Bronchial epithelial cell (primary cell): ENCODE results near the gene SPATA33. TPM values are rescaled to one million over a fixed set of nuclear protein-coding genes. Genes with fewer than 3 reads are reported as not detected.

Experiments used
- DNase-seq: peaks from one replicate; pipeline ENCODE4 v3.0.0-alpha.2; 2010; ENCODE audit warnings: low read depth
- FAIRE-seq: peaks from 2 replicates; lab custom pipeline; 2011; peaks lifted over from hg19 to GRCh38; lab: Jason Lieb, UNC
- H3K27me3 ChIP-seq: 2 replicates; pipeline ENCODE4 v1.5.1; 2011; ENCODE audit warnings: low read length; ENCODE audit not compliant: control insufficient read depth, insufficient read depth
- H3K36me3 ChIP-seq: 2 replicates; pipeline ENCODE4 v1.5.1; 2011; ENCODE audit warnings: low read length; ENCODE audit not compliant: control insufficient read depth, insufficient read depth
- H3K4me3 ChIP-seq: 2 replicates; pipeline ENCODE4 v1.5.1; 2011; ENCODE audit warnings: mild to moderate bottlenecking, low read depth, low read length, control low read depth
- total RNA-seq: library from RNA; depleted of rRNA; stranded (reverse); fragments of >200 nt; gene quantifications from 2 replicates; pipeline ENCODE4 v1.2.1, GENCODE V29; 2014
- TF ChIP-seq, protein P1 (sequence below): IDR thresholded peaks from 2 replicates; pipeline ENCODE4 v1.5.1; 2011; ENCODE audit warnings: mild to moderate bottlenecking, moderate library complexity, low read length, control low read depth, inconsistent platforms; ENCODE audit not compliant: insufficient read depth, severe bottlenecking

The SPATA33 gene
- total RNA-seq: 1.3 and 2.3 TPM in 2 replicates

DNA sequence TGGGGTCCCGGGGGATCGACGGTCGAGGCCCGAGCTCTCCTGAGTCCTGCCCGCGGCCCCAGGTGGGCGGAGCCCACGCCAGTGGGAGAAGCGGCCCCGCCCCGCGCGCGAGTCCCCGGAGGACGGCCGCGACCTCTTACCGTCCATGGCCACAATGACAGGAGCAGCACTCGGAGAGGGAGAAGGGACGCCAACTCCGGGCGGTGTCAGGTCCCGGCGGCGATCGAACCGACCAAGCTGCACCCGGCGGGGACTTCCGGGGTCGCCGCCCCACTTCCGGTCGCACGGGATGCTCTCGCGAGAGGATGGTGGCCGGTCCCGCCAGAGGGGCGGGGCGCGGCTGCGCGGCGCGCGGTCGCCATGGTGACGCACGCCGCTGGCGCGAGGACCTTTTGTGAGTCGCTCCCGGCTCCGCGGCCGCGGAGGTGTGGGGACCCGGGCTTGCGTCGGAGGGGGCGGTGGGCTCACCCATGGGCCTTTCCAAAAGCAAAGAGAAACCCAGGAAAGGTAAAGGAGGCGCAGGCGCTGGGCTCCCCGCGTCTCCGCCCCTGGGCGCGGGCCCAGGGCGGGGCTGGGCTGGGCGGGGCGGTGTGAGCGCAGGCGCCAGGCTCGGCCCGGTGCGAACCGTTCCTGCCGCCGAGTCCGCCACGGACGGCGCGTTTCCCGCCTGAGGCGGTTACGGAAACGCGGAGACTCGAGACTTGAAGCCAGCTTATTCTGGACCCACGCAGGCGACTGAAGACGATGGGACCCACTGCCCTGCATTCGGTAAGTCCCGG lies at the start of gene SPATA33, which contains the start of gene CHMP1A:
TSS of gene SPATA33 (plus strand) at position 395 of the 779 bp plus-strand sequence. CDS start at position 471, 76 bp downstream.
TSS of gene CHMP1A (minus strand) at position 267 of the 779 bp plus-strand sequence. CDS start at position 147, 120 bp downstream.
- TF ChIP-seq, protein P1, sequence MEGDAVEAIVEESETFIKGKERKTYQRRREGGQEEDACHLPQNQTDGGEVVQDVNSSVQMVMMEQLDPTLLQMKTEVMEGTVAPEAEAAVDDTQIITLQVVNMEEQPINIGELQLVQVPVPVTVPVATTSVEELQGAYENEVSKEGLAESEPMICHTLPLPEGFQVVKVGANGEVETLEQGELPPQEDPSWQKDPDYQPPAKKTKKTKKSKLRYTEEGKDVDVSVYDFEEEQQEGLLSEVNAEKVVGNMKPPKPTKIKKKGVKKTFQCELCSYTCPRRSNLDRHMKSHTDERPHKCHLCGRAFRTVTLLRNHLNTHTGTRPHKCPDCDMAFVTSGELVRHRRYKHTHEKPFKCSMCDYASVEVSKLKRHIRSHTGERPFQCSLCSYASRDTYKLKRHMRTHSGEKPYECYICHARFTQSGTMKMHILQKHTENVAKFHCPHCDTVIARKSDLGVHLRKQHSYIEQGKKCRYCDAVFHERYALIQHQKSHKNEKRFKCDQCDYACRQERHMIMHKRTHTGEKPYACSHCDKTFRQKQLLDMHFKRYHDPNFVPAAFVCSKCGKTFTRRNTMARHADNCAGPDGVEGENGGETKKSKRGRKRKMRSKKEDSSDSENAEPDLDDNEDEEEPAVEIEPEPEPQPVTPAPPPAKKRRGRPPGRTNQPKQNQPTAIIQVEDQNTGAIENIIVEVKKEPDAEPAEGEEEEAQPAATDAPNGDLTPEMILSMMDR: no peak
- peak within 1 kb of the TSS; percentile 98 for H3K4me3 ChIP-seq
- DNase-seq (peak; percentile 59), FAIRE-seq (no peak)
- H3K27me3 ChIP-seq: no peaks in the 10 kb centered on the region
- H3K36me3 ChIP-seq: peaks cover 8% of the 10 kb centered on the region

DNA sequence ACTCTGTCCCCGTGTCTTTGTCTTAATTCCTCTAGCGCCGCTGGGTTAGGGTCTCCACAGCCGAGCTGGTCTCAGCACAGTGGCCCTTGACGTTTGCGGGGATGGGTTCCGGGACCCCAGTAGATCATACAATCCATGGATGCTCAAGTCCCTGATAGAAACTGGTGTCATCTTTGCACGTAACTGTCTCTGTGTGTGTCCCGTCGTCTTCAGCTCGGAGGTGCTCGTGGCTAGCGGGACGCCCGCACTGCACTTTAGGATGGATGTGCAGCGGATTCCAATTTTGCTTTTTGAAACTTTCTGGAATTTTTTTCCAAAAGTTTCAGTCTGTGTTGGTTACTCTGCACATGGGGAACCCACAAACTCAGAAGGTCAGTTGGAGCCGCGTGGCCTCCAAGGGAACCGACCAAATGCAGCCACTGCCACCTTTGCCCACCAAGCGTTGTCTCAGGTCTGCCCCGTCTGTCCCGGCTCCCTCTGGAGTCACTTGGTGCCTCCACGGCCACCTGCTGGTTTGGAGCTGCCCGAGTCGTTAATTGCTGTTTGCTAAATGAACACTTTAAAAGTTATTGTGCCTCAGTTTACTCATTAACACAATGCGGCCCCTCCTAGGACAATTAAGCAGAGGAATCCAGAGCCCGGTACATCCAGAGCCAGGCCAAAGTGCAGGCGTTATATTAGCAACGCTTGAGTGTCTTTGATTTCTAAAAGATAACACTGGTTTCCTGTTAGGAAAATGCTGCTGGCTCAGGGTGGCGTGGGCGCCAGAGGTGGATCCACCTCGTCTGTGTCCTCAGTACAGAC lies 49.5 kb upstream of the SPATA33 start:
- FAIRE-seq (no peak), DNase-seq (no peak)
- Histone ChIP-seq H3K36me3 (no peaks in the 10 kb centered on the region), H3K4me3 (no peak overlapping the region), H3K27me3 (no peaks in the 10 kb centered on the region)
- TF ChIP-seq, protein P1: no peak

DNA sequence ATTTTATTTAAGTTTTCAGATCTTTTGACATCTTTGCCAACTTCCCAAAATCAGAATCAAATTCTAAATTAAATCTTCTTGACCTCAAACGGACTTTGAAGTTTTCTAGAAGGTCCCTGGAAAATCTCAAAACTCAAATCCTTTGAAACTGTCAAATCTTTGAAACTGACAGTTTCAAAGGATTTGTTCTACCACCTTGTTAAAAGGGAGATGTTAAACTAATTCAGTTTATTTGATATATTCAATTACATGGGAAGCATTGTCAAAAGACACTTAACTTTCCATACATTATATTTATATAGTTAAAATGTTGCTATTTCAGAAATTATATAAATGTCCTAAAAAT lies 47.6 kb upstream of the SPATA33 start:
- no peak for DNase-seq
- TF ChIP-seq, protein P1: no peak
- no peak for FAIRE-seq
- H3K4me3 ChIP-seq: no peak overlapping the region
- no peaks in the 10 kb centered on the region for H3K36me3 ChIP-seq
- no peaks in the 10 kb centered on the region for H3K27me3 ChIP-seq

DNA sequence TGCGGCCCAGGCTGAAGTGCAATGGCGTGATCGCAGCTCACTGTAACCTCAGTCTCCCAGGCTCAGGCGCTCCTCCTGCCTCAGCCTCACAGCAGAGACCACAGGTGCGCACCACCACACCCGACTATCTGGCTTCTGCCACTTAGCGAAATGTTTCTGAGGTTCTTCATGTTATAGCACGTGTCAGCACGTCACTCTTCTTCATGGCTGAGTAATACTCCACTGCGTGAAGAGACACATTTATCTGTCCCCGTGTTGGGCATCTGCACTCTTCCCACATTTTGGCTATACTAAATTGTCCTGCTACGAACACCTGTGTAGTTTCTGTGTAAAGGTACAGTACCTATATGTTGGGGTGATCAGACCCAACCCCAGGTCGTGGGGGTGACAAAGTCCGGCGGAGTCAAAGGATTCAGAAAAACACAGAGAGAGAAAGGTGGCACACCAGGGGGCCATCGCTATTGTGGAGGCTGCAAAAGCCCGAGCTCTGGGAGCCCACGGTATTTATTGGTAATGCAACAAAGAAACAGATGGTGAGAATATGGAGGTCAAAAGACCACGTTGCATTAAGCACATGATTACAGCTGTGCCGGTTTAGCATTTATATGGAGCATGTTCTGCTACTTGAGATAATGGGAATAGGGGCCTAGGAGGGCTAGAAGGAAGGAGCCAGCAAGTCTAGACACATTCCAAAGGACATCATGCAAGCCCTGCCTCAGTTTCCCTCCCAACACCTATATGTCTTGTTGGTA lies 45.0 kb upstream of the SPATA33 start:
- FAIRE-seq: no peak

More for the DNA sequence above, 45.0 kb upstream of the SPATA33 start:
- Histone ChIP-seq H3K4me3 (no peak overlapping the region), H3K27me3 (no peaks in the 10 kb centered on the region), H3K36me3 (no peaks in the 10 kb centered on the region)
- TF ChIP-seq, protein P1: no peak
- no peak for DNase-seq
